ENCODE data around the gene OSBP2. TPM values are rescaled to one million over a fixed set of nuclear protein-coding genes. Genes with fewer than 3 reads are reported as not detected.

OSBP2 gene
- total and polyA plus RNA-seq, 3 donors from 2014 or later = 39.5 to 68.0 (median 45.4) TPM

- Histone ChIP-seq H3K4me3 (no peak overlapping the region), H3K9me3 (no peaks in the 10 kb centered on the region), H3K36me3 (ENCODE audit: low read depth, missing control alignments) (no peaks in the 10 kb centered on the region), H3K27ac (no peak overlapping the region), H3K27me3 (no peaks in the 10 kb centered on the region), H3K4me1 (no peaks in the 10 kb centered on the region)
- no peak for TF ChIP-seq POLR2A (IDR thresholded peaks at IDR 0.05)
- TF ChIP-seq CTCF (IDR thresholded peaks at IDR 0.05) = no peak
- intact Hi-C loops (cut with DNase I; ENCODE audit: low total_unique reads) = no loop called here
- DNase-seq = peak; percentile 5
- 88% methylated on average over 2 of the region's 2 CpGs for WGBS, 2 donors
Measured at GRCh38 chr22:30910358-30910757, 215.7 kb downstream of the OSBP2 start.

- no peak overlapping the region for H3K4me3 ChIP-seq
- DNase-seq = no peak
- peaks cover 5% of the 10 kb centered on the region for H3K4me1 ChIP-seq
- intact Hi-C loops (cut with DNase I; ENCODE audit: low total_unique reads) = no loop called here
- TF ChIP-seq POLR2A (IDR thresholded peaks at IDR 0.05) = no peak
- no peak for TF ChIP-seq CTCF (IDR thresholded peaks at IDR 0.05)
- WGBS, 2 donors = 87 to 92% methylated on average over 7 of the region's 7 CpGs
- H3K27ac ChIP-seq = no peak overlapping the region
- H3K36me3 ChIP-seq (ENCODE audit: low read depth, missing control alignments) = no peaks in the 10 kb centered on the region
- no peaks in the 10 kb centered on the region for H3K27me3 ChIP-seq
- no peaks in the 10 kb centered on the region for H3K9me3 ChIP-seq
Measured at GRCh38 chr22:30918761-30919160, 224.1 kb downstream of the OSBP2 start.

- H3K9me3 ChIP-seq = no peaks in the 10 kb centered on the region
- H3K27ac ChIP-seq = no peak overlapping the region
- no peaks in the 10 kb centered on the region for H3K27me3 ChIP-seq
- intact Hi-C loops (cut with DNase I; ENCODE audit: low total_unique reads) = loop anchor here (10.0 kb wide), 2 partner anchors 155 to 285 kb away; partner anchors contain the start of gene SLC35E4
- peak; percentile 2 for DNase-seq
- 62 to 63% methylated on average over 7 of the region's 7 CpGs for WGBS, 2 donors
- H3K4me3 ChIP-seq = no peak overlapping the region
- peaks cover 5% of the 10 kb centered on the region for H3K4me1 ChIP-seq
- no peak for TF ChIP-seq POLR2A (IDR thresholded peaks at IDR 0.05)
- no peak for TF ChIP-seq CTCF (IDR thresholded peaks at IDR 0.05)
- no peaks in the 10 kb centered on the region for H3K36me3 ChIP-seq (ENCODE audit: low read depth, missing control alignments)
Measured at GRCh38 chr22:30919973-30920372, 225.3 kb downstream of the OSBP2 start.

GRCh38 chr22:30920407-30920806, 225.7 kb downstream of the OSBP2 start:
- DNase-seq = peak; percentile 90
- WGBS, 2 donors = 0 to 1% methylated on average over 9 of the region's 9 CpGs
- intact Hi-C loops (cut with DNase I; ENCODE audit: low total_unique reads) = loop anchor here (10.0 kb wide), 2 partner anchors 156 to 286 kb away; partner anchors contain the start of gene SLC35E4
- Histone ChIP-seq H3K4me3 (no peak overlapping the region), H3K4me1 (peaks cover 5% of the 10 kb centered on the region), H3K27me3 (no peaks in the 10 kb centered on the region), H3K9me3 (no peaks in the 10 kb centered on the region), H3K27ac (no peak overlapping the region), H3K36me3 (ENCODE audit: low read depth, missing control alignments) (no peaks in the 10 kb centered on the region)
- TF ChIP-seq CTCF (IDR thresholded peaks at IDR 0.05) (peak; percentile 77 to 86 (median 84)), POLR2A (IDR thresholded peaks at IDR 0.05) (no peak)

GRCh38 chr22:30921108-30921507, 226.4 kb downstream of the OSBP2 start:
- Histone ChIP-seq H3K27me3 (no peaks in the 10 kb centered on the region), H3K9me3 (no peaks in the 10 kb centered on the region), H3K27ac (no peak overlapping the region), H3K4me3 (peak overlapping the region; percentile 29 to 61), H3K36me3 (ENCODE audit: low read depth, missing control alignments) (no peaks in the 10 kb centered on the region), H3K4me1 (peaks cover 5% of the 10 kb centered on the region)
- intact Hi-C loops (cut with DNase I; ENCODE audit: low total_unique reads) = loop anchor here (10.0 kb wide), 2 partner anchors 156 to 286 kb away; partner anchors contain the start of gene SLC35E4
- DNase-seq = peak; percentile 14
- TF ChIP-seq POLR2A (IDR thresholded peaks at IDR 0.05) (no peak), CTCF (IDR thresholded peaks at IDR 0.05) (no peak)
- 23 to 48% methylated on average over 6 of the region's 6 CpGs for WGBS, 2 donors

All from testis (tissue), 3 donors.